Right ventricle myocardium inferior (tissue), 1 donor: ENCODE data around the gene ROPN1. TPM values are rescaled to one million over a fixed set of nuclear protein-coding genes. Genes with fewer than 3 reads are reported as not detected.

Experiments used
- total RNA-seq: library from RNA; stranded (reverse); fragmentation: NEBNext Ultra II Directional; extraction: Animal tissue kit (Norgen Biotek cat#: 25700); gene quantifications from one replicate; pipeline ENCODE4 v1.2.1, GENCODE V29; 2021
- donor health status: DM: no; HTN: yes; CAD: no; lungs with severe emphysema.

The ROPN1 gene
- total RNA-seq, 1 donor from 2014 or later: not detected

Other genes starting within 250 kb of the ROPN1 start
- 10.1 TPM for gene MYLK, start 107.8 kb downstream of the ROPN1 start, total RNA-seq
- gene CCDC14, start 30.9 kb downstream of the ROPN1 start, total RNA-seq: 6.4 TPM
- gene KALRN, start 41.2 kb upstream of the ROPN1 start, total RNA-seq: 66.0 TPM